Neural progenitor cell (in vitro differentiated cells): Measurements from ENCODE around the gene ATP11A. TPM values are rescaled to one million over a fixed set of nuclear protein-coding genes. Genes with fewer than 3 reads are reported as not detected.

Experiments used
- DNase-seq: peaks from one replicate; pipeline ENCODE4 v3.0.0-alpha.2; 2016; ENCODE audit warnings: low spot score
- H2AFZ ChIP-seq: fragments of 200-600 bp; sonication (generic); replicated peaks from 2 replicates; pipeline ENCODE4 v1.6.1; 2016; ENCODE audit warnings: antibody characterized with exemption
- H3F3A ChIP-seq: fragments of 200-600 bp; sonication (generic); 2 replicates; pipeline ENCODE4 v1.6.1; 2016; ENCODE audit warnings: antibody characterized with exemption, low read depth
- H3K27ac ChIP-seq: fragments of 200-600 bp; sonication (generic); 2 replicates; pipeline ENCODE4 v1.5.1; 2016; ENCODE audit warnings: mild to moderate bottlenecking
- H3K27me3 ChIP-seq: fragments of 200-600 bp; sonication (generic); 2 replicates; pipeline ENCODE4 v1.6.1; 2016; ENCODE audit warnings: mild to moderate bottlenecking, moderate library complexity
- H3K36me3 ChIP-seq: fragments of 200-600 bp; sonication (generic); 2 replicates; pipeline ENCODE4 v1.5.1; 2016
- H3K4me1 ChIP-seq: fragments of 200-600 bp; sonication (generic); 2 replicates; pipeline ENCODE4 v1.6.1; 2016; ENCODE audit warnings: mixed run types
- H3K4me2 ChIP-seq: fragments of 200-600 bp; sonication (generic); 2 replicates; pipeline ENCODE4 v1.6.1; 2016
- H3K4me3 ChIP-seq: fragments of 200-600 bp; sonication (generic); 2 replicates; pipeline ENCODE4 v1.5.1; 2016
- H3K79me2 ChIP-seq: fragments of 200-600 bp; sonication (generic); 2 replicates; pipeline ENCODE4 v1.6.1; 2016; ENCODE audit warnings: low read depth
- H3K9ac ChIP-seq: fragments of 200-600 bp; sonication (generic); 2 replicates; pipeline ENCODE4 v1.6.1; 2016
- H3K9me3 ChIP-seq: fragments of 200-600 bp; sonication (generic); 2 replicates; pipeline ENCODE4 v1.5.1; 2016; ENCODE audit warnings: low read depth
- H4K20me1 ChIP-seq: fragments of 200-600 bp; sonication (generic); 2 replicates; pipeline ENCODE4 v1.6.1; 2016; ENCODE audit warnings: low read depth
- H3K27ac Mint-ChIP-seq: 3 replicates; pipeline ENCODE4 v1.8.0; 2021; ENCODE audit warnings: mixed read lengths
- H3K27me3 Mint-ChIP-seq: 2 replicates; pipeline ENCODE4 v1.8.0; 2022; ENCODE audit warnings: low read depth, mild to moderate bottlenecking, inconsistent platforms, moderate library complexity, mixed read lengths; ENCODE audit not compliant: insufficient read depth
- H3K36me3 Mint-ChIP-seq: 3 replicates; pipeline ENCODE4 v1.8.0; 2021; ENCODE audit warnings: mixed read lengths
- H3K4me1 Mint-ChIP-seq: 3 replicates; pipeline ENCODE4 v1.8.0; 2021; ENCODE audit warnings: mixed read lengths
- H3K4me3 Mint-ChIP-seq: 3 replicates; pipeline ENCODE4 v1.8.0; 2021; ENCODE audit warnings: mild to moderate bottlenecking, moderate library complexity, mixed read lengths
- H3K9me3 Mint-ChIP-seq: 3 replicates; pipeline ENCODE4 v1.8.0; 2020; ENCODE audit warnings: mixed read lengths
- EZH2 ChIP-seq: fragments of 200-600 bp; sonication (generic); IDR thresholded peaks from 2 replicates; pipeline ENCODE4 v1.6.1; 2017; ENCODE audit warnings: antibody characterized with exemption, mild to moderate bottlenecking, moderate library complexity
- EZH2phosphoT487 ChIP-seq: fragments of 200-600 bp; sonication (generic); IDR thresholded peaks from 2 replicates; pipeline ENCODE4 v1.6.1; 2017; ENCODE audit warnings: antibody characterized with exemption
- total RNA-seq: library from RNA; depleted of rRNA; stranded (reverse); fragments of >200 nt; gene quantifications from 2 replicates; pipeline ENCODE4 v1.2.3, GENCODE V29; 2015; ENCODE audit warnings: low replicate concordance
- TF ChIP-seq, protein P1 (sequence below): fragments of 200-600 bp; sonication (generic); IDR thresholded peaks from 2 replicates; pipeline ENCODE4 v1.5.1; 2017; ENCODE audit warnings: antibody characterized with exemption, mild to moderate bottlenecking

The ATP11A gene
- total RNA-seq, 1 donor from 2014 or later: 12.6 TPM

- no peaks in the 10 kb centered on the region for H4K20me1 ChIP-seq
- H3K27me3 ChIP-seq: no peaks in the 10 kb centered on the region
- H3F3A ChIP-seq: no peaks in the 10 kb centered on the region
- no peak overlapping the region for H3K27ac Mint-ChIP-seq
- no peak overlapping the region for H3K4me2 ChIP-seq
- H3K36me3 Mint-ChIP-seq: peaks cover 45% of the 10 kb centered on the region
- H3K4me3 ChIP-seq: no peak overlapping the region
- H2AFZ ChIP-seq: no peak overlapping the region
- H3K79me2 ChIP-seq: no peaks in the 10 kb centered on the region
- H3K9me3 ChIP-seq: peaks cover 3% of the 10 kb centered on the region
- H3K4me3 Mint-ChIP-seq: no peak overlapping the region
- DNase-seq: no peak
- no peaks in the 10 kb centered on the region for H3K4me1 ChIP-seq
- no peak overlapping the region for H3K27ac ChIP-seq
- peaks cover 27% of the 10 kb centered on the region for H3K9me3 Mint-ChIP-seq
- H3K27me3 Mint-ChIP-seq: peaks cover 2% of the 10 kb centered on the region
- H3K9ac ChIP-seq: no peak overlapping the region
- H3K4me1 Mint-ChIP-seq: peaks cover 2% of the 10 kb centered on the region
- no peak for TF ChIP-seq EZH2phosphoT487
- TF ChIP-seq, protein P1, sequence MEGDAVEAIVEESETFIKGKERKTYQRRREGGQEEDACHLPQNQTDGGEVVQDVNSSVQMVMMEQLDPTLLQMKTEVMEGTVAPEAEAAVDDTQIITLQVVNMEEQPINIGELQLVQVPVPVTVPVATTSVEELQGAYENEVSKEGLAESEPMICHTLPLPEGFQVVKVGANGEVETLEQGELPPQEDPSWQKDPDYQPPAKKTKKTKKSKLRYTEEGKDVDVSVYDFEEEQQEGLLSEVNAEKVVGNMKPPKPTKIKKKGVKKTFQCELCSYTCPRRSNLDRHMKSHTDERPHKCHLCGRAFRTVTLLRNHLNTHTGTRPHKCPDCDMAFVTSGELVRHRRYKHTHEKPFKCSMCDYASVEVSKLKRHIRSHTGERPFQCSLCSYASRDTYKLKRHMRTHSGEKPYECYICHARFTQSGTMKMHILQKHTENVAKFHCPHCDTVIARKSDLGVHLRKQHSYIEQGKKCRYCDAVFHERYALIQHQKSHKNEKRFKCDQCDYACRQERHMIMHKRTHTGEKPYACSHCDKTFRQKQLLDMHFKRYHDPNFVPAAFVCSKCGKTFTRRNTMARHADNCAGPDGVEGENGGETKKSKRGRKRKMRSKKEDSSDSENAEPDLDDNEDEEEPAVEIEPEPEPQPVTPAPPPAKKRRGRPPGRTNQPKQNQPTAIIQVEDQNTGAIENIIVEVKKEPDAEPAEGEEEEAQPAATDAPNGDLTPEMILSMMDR: no peak
- TF ChIP-seq EZH2: no peak
- no peaks in the 10 kb centered on the region for H3K36me3 ChIP-seq
These were observed 105.4 kb downstream of the ATP11A start for GRCh38 chr13:112795277-112795676.

- Histone ChIP-seq H3K36me3 (no peaks in the 10 kb centered on the region), H4K20me1 (no peaks in the 10 kb centered on the region), H3K9ac (no peak overlapping the region), H3K27ac (no peak overlapping the region), H3K9me3 (peaks cover 3% of the 10 kb centered on the region), H3K79me2 (no peaks in the 10 kb centered on the region), H3K4me3 (no peak overlapping the region), H2AFZ (no peak overlapping the region), H3K4me2 (no peak overlapping the region), H3K4me1 (no peaks in the 10 kb centered on the region), H3K27me3 (no peaks in the 10 kb centered on the region), H3F3A (no peaks in the 10 kb centered on the region)
- H3K27me3 Mint-ChIP-seq: peaks cover 2% of the 10 kb centered on the region
- no peak for DNase-seq
- no peak overlapping the region for H3K27ac Mint-ChIP-seq
- H3K36me3 Mint-ChIP-seq: peaks cover 45% of the 10 kb centered on the region
- H3K9me3 Mint-ChIP-seq: peaks cover 29% of the 10 kb centered on the region
- no peak for TF ChIP-seq EZH2
- TF ChIP-seq, protein P1: no peak
- TF ChIP-seq EZH2phosphoT487: no peak
- H3K4me1 Mint-ChIP-seq: no peaks in the 10 kb centered on the region
- no peak overlapping the region for H3K4me3 Mint-ChIP-seq
These were observed 106.5 kb downstream of the ATP11A start for GRCh38 chr13:112796190-112796915.

- Histone ChIP-seq H2AFZ (no peak overlapping the region), H3K36me3 (no peaks in the 10 kb centered on the region), H3F3A (no peaks in the 10 kb centered on the region), H3K79me2 (no peaks in the 10 kb centered on the region), H3K4me3 (no peak overlapping the region), H3K4me1 (no peaks in the 10 kb centered on the region), H3K4me2 (no peak overlapping the region), H3K27me3 (no peaks in the 10 kb centered on the region), H3K27ac (no peak overlapping the region), H4K20me1 (no peaks in the 10 kb centered on the region), H3K9ac (no peak overlapping the region), H3K9me3 (peaks cover 3% of the 10 kb centered on the region)
- H3K27ac Mint-ChIP-seq: no peak overlapping the region
- DNase-seq: no peak
- peaks cover 29% of the 10 kb centered on the region for H3K9me3 Mint-ChIP-seq
- H3K4me1 Mint-ChIP-seq: peaks cover 6% of the 10 kb centered on the region
- peaks cover 36% of the 10 kb centered on the region for H3K36me3 Mint-ChIP-seq
- TF ChIP-seq, protein P1: no peak
- TF ChIP-seq EZH2phosphoT487 (no peak), EZH2 (no peak)
- H3K27me3 Mint-ChIP-seq: peaks cover 4% of the 10 kb centered on the region
- no peak overlapping the region for H3K4me3 Mint-ChIP-seq
These were observed 109.6 kb downstream of the ATP11A start for GRCh38 chr13:112799394-112799793.
